WTC11 (cell line): Measurements from ENCODE around the gene GATC. TPM values are rescaled to one million over a fixed set of nuclear protein-coding genes. Genes with fewer than 3 reads are reported as not detected.

Experiments used
- ATAC-seq: fragments of 200-7000 bp; cut with Tn5 transposase; 2 replicates; pipeline ENCODE4 v1.10.0; 2021; ENCODE audit warnings: mild to moderate bottlenecking, moderate library complexity
- CTCF ChIA-PET: fragments of 300-600 bp; sonication (Branson Sonifier 250); formaldehyde crosslinking; loops from one replicate; lab custom pipeline; 2021; ENCODE audit warnings: antibody characterized with exemption; lab: Charles Lee
- POLR2A ChIA-PET: fragments of 350-600 bp; sonication (Branson Sonifier 250); formaldehyde crosslinking; loops from one replicate; lab custom pipeline; 2021; ENCODE audit warnings: antibody characterized with exemption; lab: Charles Lee
- DNase-seq: peaks from one replicate; pipeline ENCODE4 v3.0.0; 2021; ENCODE audit warnings: low spot score
- H3K27ac Mint-ChIP-seq: 2 replicates; pipeline ENCODE4 v1.8.0; 2021; ENCODE audit warnings: mixed read lengths
- H3K27me3 Mint-ChIP-seq: 2 replicates; pipeline ENCODE4 v1.8.0; 2021; ENCODE audit warnings: low read depth, mild to moderate bottlenecking, moderate library complexity, mixed read lengths
- H3K36me3 Mint-ChIP-seq: 2 replicates; pipeline ENCODE4 v1.8.0; 2021; ENCODE audit warnings: mixed read lengths
- H3K4me1 Mint-ChIP-seq: 2 replicates; pipeline ENCODE4 v1.8.0; 2022; ENCODE audit warnings: mixed read lengths
- H3K4me3 Mint-ChIP-seq: 2 replicates; pipeline ENCODE4 v1.8.0; 2021; ENCODE audit warnings: mild to moderate bottlenecking, moderate library complexity, mixed read lengths
- H3K9me3 Mint-ChIP-seq: 2 replicates; pipeline ENCODE4 v1.8.0; 2021; ENCODE audit warnings: mixed read lengths
- CREM ChIP-seq: sonication (generic); formaldehyde crosslinking; IDR thresholded peaks from 2 replicates; pipeline ENCODE4 v1.8.1; 2022; ENCODE audit warnings: mild to moderate bottlenecking, missing genetic modification reagents, moderate library complexity
- E2F1 ChIP-seq: sonication (generic); formaldehyde crosslinking; IDR thresholded peaks from 2 replicates; pipeline ENCODE4 v1.8.0; 2022; ENCODE audit warnings: mild to moderate bottlenecking, missing genetic modification reagents
- E2F5 ChIP-seq: sonication (generic); formaldehyde crosslinking; IDR thresholded peaks from 2 replicates; pipeline ENCODE4 v1.8.1; 2022; ENCODE audit warnings: mild to moderate bottlenecking, moderate library complexity, missing genetic modification reagents
- EMX1 ChIP-seq: fragments of 250-450 bp; sonication (Bioruptor Pico); IDR thresholded peaks from 2 replicates; pipeline ENCODE4 v1.8.0; 2021; ENCODE audit warnings: mild to moderate bottlenecking
- ETV6 ChIP-seq: sonication (generic); formaldehyde crosslinking; IDR thresholded peaks from 2 replicates; pipeline ENCODE4 v1.8.1; 2022; ENCODE audit warnings: mild to moderate bottlenecking, missing genetic modification reagents
- FOXK1 ChIP-seq: sonication (generic); formaldehyde crosslinking; IDR thresholded peaks from 2 replicates; pipeline ENCODE4 v1.8.0; 2022; ENCODE audit warnings: mild to moderate bottlenecking, moderate library complexity, missing genetic modification reagents
- FOXP4 ChIP-seq: sonication (generic); formaldehyde crosslinking; IDR thresholded peaks from 2 replicates; pipeline ENCODE4 v1.8.0; 2022; ENCODE audit warnings: mild to moderate bottlenecking, missing genetic modification reagents
- GRHL2 ChIP-seq: fragments of 250-450 bp; sonication (Bioruptor Pico); IDR thresholded peaks from 2 replicates; pipeline ENCODE4 v1.8.0; 2022; ENCODE audit warnings: mild to moderate bottlenecking, moderate library complexity; ENCODE audit not compliant: insufficient replicate concordance, severe bottlenecking
- GTF2I ChIP-seq: fragments of 250-450 bp; sonication (Bioruptor Pico); conservative IDR thresholded peaks from 2 replicates; pipeline ENCODE4 v1.4.0; 2021; ENCODE audit warnings: mild to moderate bottlenecking
- IRF1 ChIP-seq: sonication (generic); formaldehyde crosslinking; IDR thresholded peaks from 2 replicates; pipeline ENCODE4 v1.8.0; 2023; ENCODE audit warnings: missing genetic modification reagents
- MYBL2 ChIP-seq: sonication (generic); formaldehyde crosslinking; IDR thresholded peaks from 2 replicates; pipeline ENCODE4 v1.8.1; 2023; ENCODE audit warnings: mild to moderate bottlenecking, moderate library complexity, missing genetic modification reagents
- PRRX2 ChIP-seq: fragments of 250-450 bp; sonication (Bioruptor Pico); IDR thresholded peaks from 2 replicates; pipeline ENCODE4 v1.8.0; 2021; ENCODE audit warnings: mild to moderate bottlenecking
- SMAD4 ChIP-seq: sonication (generic); formaldehyde crosslinking; IDR thresholded peaks from 2 replicates; pipeline ENCODE4 v1.8.0; 2022; ENCODE audit warnings: mild to moderate bottlenecking, missing genetic modification reagents
- SP1 ChIP-seq: sonication (generic); formaldehyde crosslinking; conservative IDR thresholded peaks from 2 replicates; pipeline ENCODE4 v1.8.1; 2022; ENCODE audit warnings: missing genetic modification reagents
- TCF7 ChIP-seq: sonication (generic); formaldehyde crosslinking; IDR thresholded peaks from 2 replicates; pipeline ENCODE4 v1.8.0; 2022; ENCODE audit warnings: mild to moderate bottlenecking, low read depth, missing genetic modification reagents, moderate library complexity
- TEAD1 ChIP-seq: sonication (generic); formaldehyde crosslinking; IDR thresholded peaks from 2 replicates; pipeline ENCODE4 v1.8.0; 2022; ENCODE audit warnings: mild to moderate bottlenecking, missing genetic modification reagents
- ZNF232 ChIP-seq: sonication (generic); formaldehyde crosslinking; IDR thresholded peaks from 2 replicates; pipeline ENCODE4 v1.8.0; 2022; ENCODE audit warnings: mild to moderate bottlenecking, missing genetic modification reagents
- ZNF532 ChIP-seq: fragments of 250-450 bp; sonication (Bioruptor Pico); IDR thresholded peaks from 2 replicates; pipeline ENCODE4 v1.9.0; 2021; ENCODE audit warnings: mild to moderate bottlenecking, borderline replicate concordance
- ZNF671 ChIP-seq: fragments of 250-450 bp; sonication (Bioruptor Pico); IDR thresholded peaks from 2 replicates; pipeline ENCODE4 v1.8.0; 2021; ENCODE audit warnings: mild to moderate bottlenecking
- total RNA-seq: library from RNA; stranded (reverse); gene quantifications from 3 replicates; pipeline ENCODE4 v1.2.3, GENCODE V29; 2021
- TF ChIP-seq, protein P1 (sequence below): sonication (generic); formaldehyde crosslinking; IDR thresholded peaks from 2 replicates; pipeline ENCODE4 v1.8.1; 2022; ENCODE audit warnings: missing genetic modification reagents, borderline replicate concordance
- TF ChIP-seq, protein P2 (sequence below): sonication (generic); formaldehyde crosslinking; IDR thresholded peaks from 2 replicates; pipeline ENCODE4 v1.8.1; 2023; ENCODE audit warnings: mild to moderate bottlenecking, missing genetic modification reagents
- TF ChIP-seq, protein P3 (sequence below): sonication (generic); formaldehyde crosslinking; IDR thresholded peaks from 2 replicates; pipeline ENCODE4 v1.8.1; 2022; ENCODE audit warnings: low read depth, mild to moderate bottlenecking, moderate library complexity, missing genetic modification reagents, borderline replicate concordance

The GATC gene
- total RNA-seq, 1 experiment from 2014 or later: 33.9 TPM

DNA sequence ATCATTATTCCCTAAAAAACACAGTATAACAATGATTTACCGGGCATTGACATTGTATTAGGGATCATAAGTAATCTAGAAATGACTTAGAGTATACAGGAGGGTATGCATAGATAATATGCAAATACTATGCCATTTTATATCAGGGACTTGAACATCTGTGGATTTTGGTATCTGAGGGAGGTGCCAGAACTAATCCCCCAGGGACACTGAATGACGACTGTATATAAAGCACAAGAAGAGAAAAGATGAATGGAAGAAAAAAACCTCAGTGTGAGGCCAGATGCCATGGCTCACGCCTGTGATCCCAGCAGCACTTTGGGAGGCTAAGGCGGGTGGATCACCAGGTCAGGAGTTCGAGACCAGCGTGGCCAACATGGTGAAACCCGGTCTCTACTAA, 33.8 kb upstream of the GATC start (continued):
- TF ChIP-seq ZNF532 (no peak), SMAD4 (no peak), TCF7 (no peak)
- TF ChIP-seq, protein P1, sequence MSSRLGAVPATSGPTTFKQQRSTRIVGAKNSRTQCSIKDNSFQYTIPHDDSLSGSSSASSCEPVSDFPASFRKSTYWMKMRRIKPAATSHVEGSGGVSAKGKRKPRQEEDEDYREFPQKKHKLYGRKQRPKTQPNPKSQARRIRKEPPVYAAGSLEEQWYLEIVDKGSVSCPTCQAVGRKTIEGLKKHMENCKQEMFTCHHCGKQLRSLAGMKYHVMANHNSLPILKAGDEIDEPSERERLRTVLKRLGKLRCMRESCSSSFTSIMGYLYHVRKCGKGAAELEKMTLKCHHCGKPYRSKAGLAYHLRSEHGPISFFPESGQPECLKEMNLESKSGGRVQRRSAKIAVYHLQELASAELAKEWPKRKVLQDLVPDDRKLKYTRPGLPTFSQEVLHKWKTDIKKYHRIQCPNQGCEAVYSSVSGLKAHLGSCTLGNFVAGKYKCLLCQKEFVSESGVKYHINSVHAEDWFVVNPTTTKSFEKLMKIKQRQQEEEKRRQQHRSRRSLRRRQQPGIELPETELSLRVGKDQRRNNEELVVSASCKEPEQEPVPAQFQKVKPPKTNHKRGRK (CRISPR knock-in tag): no peak

DNA sequence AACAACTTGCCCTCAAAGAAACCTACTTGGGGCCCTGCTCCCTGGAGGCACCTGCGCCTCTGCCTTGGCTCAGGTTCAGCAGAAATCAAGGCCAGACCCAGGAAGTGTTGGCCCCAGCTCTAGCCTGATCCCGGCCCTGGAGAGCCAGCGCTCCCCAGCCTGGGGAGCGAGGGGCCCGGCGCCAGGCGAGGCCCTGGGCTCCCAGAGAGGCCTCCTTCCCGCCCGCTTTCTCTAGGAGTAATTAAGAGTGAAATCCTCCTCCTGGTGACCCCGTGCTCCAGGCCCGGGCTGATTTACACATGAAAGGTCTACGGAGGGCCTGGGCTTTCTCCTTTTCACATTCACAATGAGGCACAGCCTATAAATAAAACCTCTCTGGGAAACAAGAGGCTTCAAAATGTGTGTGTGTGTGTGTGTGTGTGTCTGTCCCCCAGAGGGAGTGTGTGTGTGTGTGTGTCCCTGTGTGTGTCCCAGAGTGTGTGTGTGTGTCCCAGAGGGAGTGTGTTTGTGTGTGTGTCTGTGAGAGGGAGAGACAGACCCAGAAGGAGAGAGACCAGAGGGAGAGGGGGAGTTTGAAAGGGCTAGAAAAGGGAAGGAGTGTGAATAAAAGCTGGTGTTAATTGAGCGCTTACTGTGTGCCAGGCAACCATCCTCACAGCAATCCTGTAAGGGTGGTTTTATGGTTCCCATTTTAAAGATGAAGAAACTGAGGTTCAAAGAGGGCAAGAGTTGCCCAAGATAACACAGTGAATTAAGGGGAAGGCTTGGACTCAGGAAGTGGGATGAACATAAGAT, 32.1 kb upstream of the GATC start:
- peak; percentile 84 for DNase-seq
- TF ChIP-seq ETV6: peak; percentile 92
- peak; percentile 70; the same call in 1 of the 2 replicates for TF ChIP-seq E2F5 (CRISPR knock-in tag)
- no peak for TF ChIP-seq EMX1 (CRISPR knock-in tag)
- TF ChIP-seq E2F1 (CRISPR knock-in tag): no peak
- TF ChIP-seq, protein P2, sequence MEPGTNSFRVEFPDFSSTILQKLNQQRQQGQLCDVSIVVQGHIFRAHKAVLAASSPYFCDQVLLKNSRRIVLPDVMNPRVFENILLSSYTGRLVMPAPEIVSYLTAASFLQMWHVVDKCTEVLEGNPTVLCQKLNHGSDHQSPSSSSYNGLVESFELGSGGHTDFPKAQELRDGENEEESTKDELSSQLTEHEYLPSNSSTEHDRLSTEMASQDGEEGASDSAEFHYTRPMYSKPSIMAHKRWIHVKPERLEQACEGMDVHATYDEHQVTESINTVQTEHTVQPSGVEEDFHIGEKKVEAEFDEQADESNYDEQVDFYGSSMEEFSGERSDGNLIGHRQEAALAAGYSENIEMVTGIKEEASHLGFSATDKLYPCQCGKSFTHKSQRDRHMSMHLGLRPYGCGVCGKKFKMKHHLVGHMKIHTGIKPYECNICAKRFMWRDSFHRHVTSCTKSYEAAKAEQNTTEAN: peak; percentile 97; the same call in 1 of the 2 replicates
- 0 out of 2 replicates have a peak, but pooled peaks have one; percentile 21 for TF ChIP-seq TEAD1 (CRISPR knock-in tag)
- 0 out of 2 replicates have a peak, but pooled peaks have one; percentile 43 for TF ChIP-seq CREM (CRISPR knock-in tag)
- TF ChIP-seq GTF2I: peak; percentile 92
- TF ChIP-seq, protein P3, sequence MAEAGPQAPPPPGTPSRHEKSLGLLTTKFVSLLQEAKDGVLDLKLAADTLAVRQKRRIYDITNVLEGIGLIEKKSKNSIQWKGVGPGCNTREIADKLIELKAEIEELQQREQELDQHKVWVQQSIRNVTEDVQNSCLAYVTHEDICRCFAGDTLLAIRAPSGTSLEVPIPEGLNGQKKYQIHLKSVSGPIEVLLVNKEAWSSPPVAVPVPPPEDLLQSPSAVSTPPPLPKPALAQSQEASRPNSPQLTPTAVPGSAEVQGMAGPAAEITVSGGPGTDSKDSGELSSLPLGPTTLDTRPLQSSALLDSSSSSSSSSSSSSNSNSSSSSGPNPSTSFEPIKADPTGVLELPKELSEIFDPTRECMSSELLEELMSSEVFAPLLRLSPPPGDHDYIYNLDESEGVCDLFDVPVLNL (CRISPR knock-in tag): no peak
- TF ChIP-seq FOXP4 (CRISPR knock-in tag): peak; percentile 56; the same call in 1 of the 2 replicates
- 0 out of 2 replicates have a peak, but pooled peaks have one; percentile 46 for TF ChIP-seq ZNF232 (CRISPR knock-in tag)
- TF ChIP-seq PRRX2: no peak
- no peak for TF ChIP-seq GRHL2
- TF ChIP-seq SP1 (CRISPR knock-in tag): 0 out of 2 replicates have a peak, but pooled peaks have one; percentile 38
- TF ChIP-seq IRF1: no peak
- peak; percentile 56; the same call in 1 of the 2 replicates for TF ChIP-seq ZNF671 (CRISPR knock-in tag)
- TF ChIP-seq MYBL2 (CRISPR knock-in tag): peak; percentile 60; the same call in 1 of the 2 replicates
- peak; percentile 73; the same call in 1 of the 2 replicates for TF ChIP-seq FOXK1 (CRISPR knock-in tag)

More for the DNA sequence above, 32.1 kb upstream of the GATC start:
- Mint-ChIP-seq H3K9me3 (no peaks in the 10 kb centered on the region), H3K27ac (peak overlapping the region; percentile 97), H3K36me3 (no peaks in the 10 kb centered on the region), H3K27me3 (no peaks in the 10 kb centered on the region), H3K4me3 (peak overlapping the region; percentile 47), H3K4me1 (peaks cover 23% of the 10 kb centered on the region)
- ATAC-seq: peak; percentile 99
- ChIA-PET POLR2A (interaction anchor here (0.6 to 1.5 kb wide), 4 partner anchors 16 to 25 kb away, joined by 3 to 5 read pairs (median 4); no protein-coding TSS in a partner anchor), CTCF (interaction anchor here (0.7 to 2.9 kb wide), 5 partner anchors 12 to 56 kb away, joined by 3 to 12 read pairs (median 6); no protein-coding TSS in a partner anchor)
